GM18951 (cell line): ENCODE measurements around the gene CHPF2.

Experiments
- POLR2A ChIP-seq: IDR thresholded peaks from 4 replicates; pipeline ENCODE4 v1.6.1; 2011; ENCODE audit warnings: mild to moderate bottlenecking; ENCODE audit not compliant: insufficient read length, insufficient read depth; ENCODE audit errors: extremely low read depth
- in situ Hi-C: fragments of 300-500 bp; cut with MboI; formaldehyde crosslinking; loops from one replicate; pipeline ENCODE4 v1.12.0; 2022; ENCODE audit warnings: low sequenced_read_pairs, mixed read lengths, inconsistent platforms; ENCODE audit not compliant: unreplicated experiment

The CHPF2 gene

GRCh38 chr7:151276666-151277590, 44.6 kb downstream of the CHPF2 start:
- no peak for TF ChIP-seq POLR2A
- in situ Hi-C loops = no loop called here

DNA sequence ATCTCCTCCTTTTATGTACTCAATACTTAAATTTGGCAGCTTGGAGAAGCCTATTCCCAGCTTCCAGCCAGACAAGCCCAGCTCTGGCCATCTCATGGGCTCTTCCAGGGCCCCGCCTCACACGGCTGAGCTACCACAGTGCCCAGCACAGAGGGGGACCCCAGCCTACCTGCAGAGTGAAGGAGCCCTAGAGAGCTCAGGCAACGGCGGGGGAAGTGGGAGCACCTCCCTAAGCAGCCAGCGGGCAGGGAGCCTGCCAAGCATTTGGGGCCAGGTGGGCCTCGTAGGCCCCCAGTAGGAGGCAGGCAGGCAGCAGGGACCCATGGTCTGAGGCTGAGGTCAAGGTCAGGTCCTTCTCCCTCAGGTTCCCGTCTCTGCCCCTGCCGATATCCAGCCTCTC, 45.3 kb downstream of the CHPF2 start:
- no peak for TF ChIP-seq POLR2A
- in situ Hi-C loops = no loop called here

DNA sequence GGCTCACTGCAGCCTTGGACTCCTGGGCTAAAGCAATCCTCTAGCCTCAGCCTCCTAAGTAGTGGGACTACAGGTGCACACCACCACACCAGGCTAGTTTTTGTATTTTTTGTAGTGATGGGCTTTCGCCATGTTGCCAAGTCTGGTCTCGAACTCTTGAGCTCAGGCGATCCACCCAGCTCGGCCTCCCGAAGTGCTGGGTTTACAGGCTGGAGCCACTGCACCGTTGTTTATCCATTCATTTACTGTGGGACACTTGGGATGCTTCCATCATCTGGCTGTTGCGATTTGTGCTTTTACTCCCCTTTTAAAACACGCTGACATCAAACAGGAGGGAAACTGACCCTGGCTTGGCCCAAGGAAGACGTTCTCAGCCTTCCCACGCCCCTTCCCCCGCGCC, 46.7 kb downstream of the CHPF2 start:
- in situ Hi-C loops = no loop called here
- no peak for TF ChIP-seq POLR2A

DNA sequence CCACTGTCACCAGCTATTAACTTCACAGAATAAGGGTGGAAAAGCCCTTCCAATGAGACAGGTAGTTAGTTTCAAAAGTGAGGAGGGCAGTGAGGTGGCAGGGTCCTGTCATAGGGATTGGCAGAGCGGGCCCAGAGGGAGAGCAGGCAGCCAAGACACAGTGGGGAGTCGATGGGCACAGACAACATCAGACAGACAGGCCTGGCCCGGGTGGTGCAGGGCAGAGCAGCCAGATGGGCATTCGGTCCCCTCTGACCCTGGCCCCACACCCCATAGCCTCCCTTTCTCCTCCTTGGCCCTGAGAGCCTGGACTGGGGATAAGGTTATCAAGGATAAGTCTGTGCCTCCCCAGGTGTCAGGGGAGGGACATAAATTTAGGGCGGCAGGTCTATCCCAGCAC, 47.6 kb downstream of the CHPF2 start:
- in situ Hi-C loops = no loop called here
- TF ChIP-seq POLR2A = no peak

DNA sequence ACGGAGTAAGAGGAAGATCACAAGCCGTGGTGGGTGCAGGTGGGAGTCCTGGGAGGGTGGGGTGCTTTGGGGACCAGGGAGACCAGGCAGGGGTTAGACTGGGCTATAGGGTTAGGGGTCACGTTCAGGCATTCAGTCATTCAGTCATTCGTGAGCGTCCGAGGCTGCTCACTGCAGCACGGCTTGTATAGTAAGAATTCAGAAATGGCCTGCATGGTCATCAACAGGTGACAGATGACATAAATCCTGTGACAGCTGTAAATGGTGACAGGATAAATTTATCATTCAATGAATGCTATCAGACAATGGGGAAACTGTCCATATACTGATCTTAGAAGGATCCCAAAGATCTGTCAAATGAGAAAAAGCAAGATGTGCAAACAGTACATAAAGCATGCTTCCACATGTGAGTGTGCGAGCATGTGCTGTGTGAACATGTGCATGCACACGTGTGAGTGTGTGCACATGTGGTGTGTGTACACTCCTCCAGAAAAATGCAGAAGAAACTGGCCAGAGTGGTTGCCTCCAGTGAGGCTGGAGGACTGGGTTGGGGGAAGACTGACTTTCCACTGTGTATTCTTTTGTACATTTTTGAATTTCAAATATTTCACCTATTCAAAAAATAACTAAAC, 48.2 kb downstream of the CHPF2 start:
- TF ChIP-seq POLR2A = no peak
- in situ Hi-C loops = no loop called here

- TF ChIP-seq POLR2A = no peak
- in situ Hi-C loops = no loop called here
Observed at GRCh38 chr7:151281686-151282085, 49.4 kb downstream of the CHPF2 start.

DNA sequence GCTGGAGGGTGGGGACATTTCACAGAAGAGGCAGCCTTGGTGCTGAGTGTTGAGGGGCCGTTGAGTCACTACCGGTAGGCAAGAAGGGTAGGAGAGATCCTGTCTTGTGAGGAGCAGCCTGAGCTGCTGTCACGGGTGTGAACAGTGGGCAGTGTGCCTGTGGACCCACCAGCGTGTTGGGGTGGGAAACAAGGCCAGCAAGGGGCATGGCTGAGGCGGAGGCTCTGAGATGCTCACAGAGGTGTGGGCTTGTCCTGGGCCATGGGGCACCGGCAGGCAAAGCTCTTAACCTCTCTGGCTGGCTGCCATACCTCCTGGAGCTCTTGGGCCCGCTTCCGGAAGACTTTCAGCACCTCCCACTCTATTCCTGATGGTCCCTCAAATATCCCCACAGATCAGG, 49.8 kb downstream of the CHPF2 start:
- in situ Hi-C loops = no loop called here
- TF ChIP-seq POLR2A = no peak

- no peak for TF ChIP-seq POLR2A
- in situ Hi-C loops = no loop called here
Observed at GRCh38 chr7:151283302-151283701, 51.0 kb downstream of the CHPF2 start.

DNA sequence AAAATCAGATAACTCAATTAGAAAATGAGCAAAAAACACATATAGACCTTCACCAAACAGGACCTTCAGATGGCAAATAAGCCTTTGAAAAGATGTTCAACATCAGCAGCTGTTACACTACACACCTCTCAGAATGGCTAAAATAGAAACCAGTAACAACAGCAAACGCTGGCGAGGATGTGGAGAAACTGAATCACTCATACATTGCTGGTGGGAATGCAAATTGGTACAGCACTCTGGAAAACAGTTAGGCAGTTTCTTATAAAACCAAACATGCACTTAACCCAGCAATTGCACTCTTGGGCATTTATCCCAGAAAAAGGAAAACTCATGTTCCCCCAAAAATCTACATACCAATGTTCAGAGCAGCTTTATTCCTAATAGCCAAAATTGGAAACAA, 53.9 kb downstream of the CHPF2 start:
- no peak for TF ChIP-seq POLR2A
- in situ Hi-C loops = no loop called here
